SK-N-SH (cell line): Measurements from ENCODE around the gene LCE1C. TPM values are rescaled to one million over a fixed set of nuclear protein-coding genes. Genes with fewer than 3 reads are reported as not detected.

Experiments
- CTCF ChIA-PET: fragments of 300-600, 350-600 bp; formaldehyde crosslinking; extraction: SDS; loops from one replicate; lab custom pipeline; 2021; lab: Yijun Ruan, JAX
- POLR2A ChIA-PET: fragments of 350-600 bp; sonication (Branson Sonifier 250); formaldehyde crosslinking; extraction: SDS; loops from one replicate; lab custom pipeline; 2020; ENCODE audit warnings: antibody characterized with exemption, inconsistent platforms; lab: Yijun Ruan, JAX
- DNase-seq: peaks from one replicate; pipeline ENCODE4 v3.0.0; 2012
- H2AFZ ChIP-seq: fragments of 200-600 bp; sonication (generic); 2 replicates; pipeline ENCODE4 v1.8.1; 2016; ENCODE audit warnings: antibody characterized with exemption, mild to moderate bottlenecking, low read depth
- H3F3A ChIP-seq: fragments of 200-600 bp; sonication (generic); replicated peaks from 2 replicates; pipeline ENCODE3; 2016; ENCODE audit warnings: antibody characterized with exemption, mild to moderate bottlenecking; ENCODE audit not compliant: insufficient read depth
- H3K27ac ChIP-seq, 2 experiments: fragments of 200-500 bp in 1 of 2; fragments of 200-600 bp in 1 of 2; sonication (Bioruptor generic) in 1 of 2; sonication (generic), shearing (Covaris generic) in 1 of 2; 2 replicates each; pipeline versions ENCODE4 v1.5.1 to v1.6.1; 2014 to 2016; ENCODE audit warnings: low read depth in 2 of 2, inconsistent platforms in 1 of 2, low read length in 1 of 2, mild to moderate bottlenecking in 1 of 2, mixed read lengths in 1 of 2
- H3K27me3 ChIP-seq: fragments of 200-600 bp; sonication (generic), shearing (Covaris generic); 2 replicates; pipeline ENCODE4 v1.6.1; 2016; ENCODE audit warnings: mixed run types; ENCODE audit not compliant: insufficient read depth
- H3K36me3 ChIP-seq, 2 experiments: fragments of 200-500 bp in 1 of 2; fragments of 200-600 bp in 1 of 2; sonication (Bioruptor generic) in 1 of 2; sonication (generic) in 1 of 2; replicated peaks in 1 of 2; 2 replicates each; pipeline versions ENCODE3 to v1.5.1; 2014 to 2016; ENCODE audit warnings: low read length in 1 of 2, mild to moderate bottlenecking in 1 of 2; ENCODE audit not compliant: insufficient read depth in 2 of 2, control insufficient read depth in 1 of 2
- H3K4me1 ChIP-seq, 2 experiments: fragments of 200-500 bp in 1 of 2; fragments of 200-600 bp in 1 of 2; sonication (Bioruptor generic) in 1 of 2; sonication (generic), shearing (Covaris generic) in 1 of 2; 2 replicates each; pipeline versions ENCODE4 v1.5.1 to v1.6.1; 2014 to 2016; ENCODE audit warnings: low read depth in 1 of 2, low read length in 1 of 2, mixed run types in 1 of 2; ENCODE audit not compliant: insufficient read depth in 2 of 2, control insufficient read depth in 1 of 2
- H3K4me2 ChIP-seq: fragments of 200-600 bp; sonication (generic), shearing (Covaris generic); 2 replicates; pipeline ENCODE4 v1.6.1; 2017; ENCODE audit warnings: mixed run types
- H3K4me3 ChIP-seq, 2 experiments: fragments of 200-500 bp in 1 of 2; fragments of 200-600 bp in 1 of 2; sonication (Bioruptor generic) in 1 of 2; sonication (generic), shearing (Covaris generic) in 1 of 2; 2 replicates each; pipeline versions ENCODE4 v1.5.1 to v1.8.1; 2014 to 2016; ENCODE audit warnings: low read depth in 2 of 2, inconsistent platforms in 1 of 2, low read length in 1 of 2, mild to moderate bottlenecking in 1 of 2, mixed read lengths in 1 of 2, moderate library complexity in 1 of 2
- H3K79me2 ChIP-seq: fragments of 200-600 bp; sonication (generic); 2 replicates; pipeline ENCODE4 v1.8.1; 2017; ENCODE audit warnings: mild to moderate bottlenecking; ENCODE audit not compliant: insufficient read depth
- H3K9ac ChIP-seq: fragments of 200-600 bp; sonication (generic); 2 replicates; pipeline ENCODE4 v1.6.1; 2017; ENCODE audit warnings: mixed run types
- H3K9me2 ChIP-seq: fragments of 200-600 bp; sonication (generic); 2 replicates; pipeline ENCODE4 v1.6.1; 2017; ENCODE audit warnings: mixed run types
- H3K9me3 ChIP-seq: fragments of 200-600 bp; sonication (generic); 2 replicates; pipeline ENCODE4 v1.6.1; 2017; ENCODE audit warnings: mixed run types, mild to moderate bottlenecking, moderate library complexity
- H4K20me1 ChIP-seq: fragments of 200-600 bp; sonication (generic); 2 replicates; pipeline ENCODE4 v1.6.1; 2017; ENCODE audit warnings: mild to moderate bottlenecking, mixed run types; ENCODE audit not compliant: insufficient read depth
- EP300 ChIP-seq, 2 experiments: IDR thresholded peaks; 2 replicates each; pipeline versions ENCODE4 v1.4.0 to v1.6.1; 2012; ENCODE audit warnings: borderline replicate concordance in 1 of 2, low read depth in 1 of 2, low read length in 1 of 2
- EZH2phosphoT487 ChIP-seq: fragments of 200-600 bp; sonication (generic); IDR thresholded peaks from 2 replicates; pipeline ENCODE4 v1.6.1; 2017; ENCODE audit warnings: low read depth, mixed run types, mild to moderate bottlenecking, antibody characterized with exemption, moderate library complexity, borderline replicate concordance
- FOXJ3 ChIP-seq: sonication (generic); formaldehyde crosslinking; IDR thresholded peaks from 2 replicates; pipeline ENCODE4 v1.5.1; 2020; ENCODE audit warnings: mild to moderate bottlenecking, missing genetic modification reagents
- GATA2 ChIP-seq: sonication (generic); formaldehyde crosslinking; IDR thresholded peaks from 2 replicates; pipeline ENCODE4 v1.5.0; 2020; ENCODE audit warnings: mild to moderate bottlenecking, missing genetic modification reagents
- MEF2A ChIP-seq: IDR thresholded peaks from 2 replicates; pipeline ENCODE4 v1.4.0; 2012; ENCODE audit warnings: low read depth, borderline replicate concordance
- MXI1 ChIP-seq: IDR thresholded peaks from 2 replicates; pipeline ENCODE4 v1.6.1; 2012; ENCODE audit warnings: mild to moderate bottlenecking, low read depth, low read length, improper control_type of control experiment
- NFIC ChIP-seq: IDR thresholded peaks from 2 replicates; pipeline ENCODE4 v1.4.0; 2012; ENCODE audit warnings: borderline replicate concordance
- NRF1 ChIP-seq: IDR thresholded peaks from 2 replicates; pipeline ENCODE4 v1.6.1; 2012; ENCODE audit warnings: low read depth, mild to moderate bottlenecking, low read length
- POLR2AphosphoS5 ChIP-seq: IDR thresholded peaks from 2 replicates; pipeline ENCODE4 v1.6.1; 2012; ENCODE audit warnings: low read depth, low read length
- RAD21 ChIP-seq: IDR thresholded peaks from 2 replicates; pipeline ENCODE4 v1.6.1; 2012; ENCODE audit warnings: mild to moderate bottlenecking, low read length
- RCOR1 ChIP-seq: fragments of 150-350 bp; IDR thresholded peaks from 2 replicates; pipeline ENCODE4 v1.6.1; 2017; ENCODE audit warnings: antibody characterized with exemption, low read length
- RFX5 ChIP-seq: IDR thresholded peaks from 2 replicates; pipeline ENCODE4 v1.6.1; 2012; ENCODE audit warnings: mild to moderate bottlenecking, improper control_type of control experiment, low read length
- TCF12 ChIP-seq: IDR thresholded peaks from 2 replicates; pipeline ENCODE4 v1.4.0; 2012
- YY1 ChIP-seq: IDR thresholded peaks from 2 replicates; pipeline ENCODE4 v1.4.0; 2012; ENCODE audit warnings: low read depth, mild to moderate bottlenecking
- WGBS: methylation state at CpG from one replicate; pipeline ENCODE4 v1.1.6; 2017; ENCODE audit warnings: low lambda C conversion rate; 5-methylcytosine and 5-hydroxymethylcytosine counted together
- polyA plus RNA-seq, 3 experiments: library from polyadenylated mRNA; depleted of rRNA; stranded (reverse); fragments of >200 nt; gene quantifications; 2 replicates each; pipeline ENCODE4 v1.2.3, GENCODE V29; 2012
- TF ChIP-seq, protein P1 (sequence below): IDR thresholded peaks from 2 replicates; pipeline ENCODE4; 2012
- TF ChIP-seq, protein P2 (sequence below): fragments of 200-600 bp; sonication (generic); IDR thresholded peaks from 2 replicates; pipeline ENCODE4 v1.6.1; 2017; ENCODE audit warnings: antibody characterized with exemption, mild to moderate bottlenecking, moderate library complexity
- TF ChIP-seq, protein P3 (sequence below): IDR thresholded peaks from 2 replicates; pipeline ENCODE4 v1.4.0; 2012; ENCODE audit warnings: low read depth, borderline replicate concordance
- TF ChIP-seq, protein P4 (sequence below): IDR thresholded peaks from 2 replicates; pipeline ENCODE4 v1.4.0; 2012; ENCODE audit warnings: low read depth
- TF ChIP-seq, protein P5 (sequence below): fragments of 150-350 bp; IDR thresholded peaks from 2 replicates; pipeline ENCODE4 v1.6.1; 2016; ENCODE audit warnings: mild to moderate bottlenecking, low read depth, low read length
- TF ChIP-seq, protein P6 (sequence below): IDR thresholded peaks from 2 replicates; pipeline ENCODE4 v1.4.0; 2012; ENCODE audit warnings: low read depth, borderline replicate concordance

Gene LCE1C
- polyA plus RNA-seq, 1 of the 3 experiments (the other 2 are of a cell fraction) = not detected

DNA sequence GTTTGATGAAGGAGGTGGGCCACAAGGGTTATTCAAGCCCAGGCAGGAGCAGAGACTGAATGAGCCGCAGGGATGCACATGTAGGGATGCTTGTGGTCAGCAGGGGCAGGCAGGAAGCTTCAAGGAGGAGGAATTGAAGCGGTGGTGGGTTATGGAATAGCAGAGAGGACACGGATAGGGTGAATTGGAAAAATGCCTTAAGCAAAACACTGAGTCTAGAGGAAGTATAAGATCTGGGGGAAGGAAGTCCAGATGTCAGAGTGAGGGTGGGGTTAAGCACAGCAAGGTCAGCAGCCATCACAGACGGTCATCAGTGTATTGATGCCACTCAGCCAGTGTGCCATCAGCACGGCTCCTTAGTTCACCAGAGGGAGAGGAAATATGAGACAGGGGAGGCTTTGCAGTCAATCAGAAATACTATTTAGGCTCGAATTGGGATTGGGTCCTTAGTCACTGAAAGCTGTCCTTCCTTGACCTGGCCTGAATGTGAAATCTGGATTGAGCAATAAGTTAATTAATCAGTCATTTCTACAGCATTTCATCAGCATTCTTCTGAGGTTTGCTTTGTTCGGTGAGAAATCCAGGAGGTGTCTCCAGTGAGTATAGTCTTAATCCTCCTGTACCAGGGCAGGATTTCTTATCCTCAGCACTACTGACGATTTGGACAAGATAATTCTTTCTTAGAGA lies 37.5 kb downstream of the LCE1C start:
- no peaks in the 10 kb centered on the region for H3F3A ChIP-seq
- no peak overlapping the region for H2AFZ ChIP-seq
- no peaks in the 10 kb centered on the region for H3K36me3 ChIP-seq
- H3K9ac ChIP-seq = no peak overlapping the region
- no peaks in the 10 kb centered on the region for H3K9me2 ChIP-seq
- no peaks in the 10 kb centered on the region for H3K79me2 ChIP-seq
- H3K9me3 ChIP-seq = no peaks in the 10 kb centered on the region
- CTCF ChIA-PET = no interaction called here
- no peak overlapping the region for H3K4me3 ChIP-seq
- H3K27me3 ChIP-seq = no peaks in the 10 kb centered on the region
- POLR2A ChIA-PET = no interaction called here
- 3% methylated on average over 8 of the region's 8 CpGs for WGBS
- H3K4me2 ChIP-seq = no peak overlapping the region
- TF ChIP-seq, protein P1, sequence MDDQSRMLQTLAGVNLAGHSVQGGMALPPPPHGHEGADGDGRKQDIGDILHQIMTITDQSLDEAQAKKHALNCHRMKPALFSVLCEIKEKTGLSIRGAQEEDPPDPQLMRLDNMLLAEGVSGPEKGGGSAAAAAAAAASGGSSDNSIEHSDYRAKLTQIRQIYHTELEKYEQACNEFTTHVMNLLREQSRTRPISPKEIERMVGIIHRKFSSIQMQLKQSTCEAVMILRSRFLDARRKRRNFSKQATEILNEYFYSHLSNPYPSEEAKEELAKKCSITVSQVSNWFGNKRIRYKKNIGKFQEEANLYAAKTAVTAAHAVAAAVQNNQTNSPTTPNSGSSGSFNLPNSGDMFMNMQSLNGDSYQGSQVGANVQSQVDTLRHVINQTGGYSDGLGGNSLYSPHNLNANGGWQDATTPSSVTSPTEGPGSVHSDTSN = no peak
- TF ChIP-seq YY1 (no peak), MXI1 (no peak), FOXJ3 (CRISPR knock-in tag) (no peak), GATA2 (CRISPR knock-in tag) (no peak), NRF1 (no peak), EZH2phosphoT487 (no peak), POLR2AphosphoS5 (no peak), EP300 (IDR thresholded peaks at IDR 0.05; ENCODE audit: borderline replicate concordance in 1 of 2, low read depth in 1 of 2, low read length in 1 of 2) (no peak), RFX5 (no peak), MEF2A (no peak), TCF12 (no peak), NFIC (no peak), RCOR1 (no peak), RAD21 (no peak)
- TF ChIP-seq, protein P2, sequence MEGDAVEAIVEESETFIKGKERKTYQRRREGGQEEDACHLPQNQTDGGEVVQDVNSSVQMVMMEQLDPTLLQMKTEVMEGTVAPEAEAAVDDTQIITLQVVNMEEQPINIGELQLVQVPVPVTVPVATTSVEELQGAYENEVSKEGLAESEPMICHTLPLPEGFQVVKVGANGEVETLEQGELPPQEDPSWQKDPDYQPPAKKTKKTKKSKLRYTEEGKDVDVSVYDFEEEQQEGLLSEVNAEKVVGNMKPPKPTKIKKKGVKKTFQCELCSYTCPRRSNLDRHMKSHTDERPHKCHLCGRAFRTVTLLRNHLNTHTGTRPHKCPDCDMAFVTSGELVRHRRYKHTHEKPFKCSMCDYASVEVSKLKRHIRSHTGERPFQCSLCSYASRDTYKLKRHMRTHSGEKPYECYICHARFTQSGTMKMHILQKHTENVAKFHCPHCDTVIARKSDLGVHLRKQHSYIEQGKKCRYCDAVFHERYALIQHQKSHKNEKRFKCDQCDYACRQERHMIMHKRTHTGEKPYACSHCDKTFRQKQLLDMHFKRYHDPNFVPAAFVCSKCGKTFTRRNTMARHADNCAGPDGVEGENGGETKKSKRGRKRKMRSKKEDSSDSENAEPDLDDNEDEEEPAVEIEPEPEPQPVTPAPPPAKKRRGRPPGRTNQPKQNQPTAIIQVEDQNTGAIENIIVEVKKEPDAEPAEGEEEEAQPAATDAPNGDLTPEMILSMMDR = no peak
- TF ChIP-seq, protein P3, sequence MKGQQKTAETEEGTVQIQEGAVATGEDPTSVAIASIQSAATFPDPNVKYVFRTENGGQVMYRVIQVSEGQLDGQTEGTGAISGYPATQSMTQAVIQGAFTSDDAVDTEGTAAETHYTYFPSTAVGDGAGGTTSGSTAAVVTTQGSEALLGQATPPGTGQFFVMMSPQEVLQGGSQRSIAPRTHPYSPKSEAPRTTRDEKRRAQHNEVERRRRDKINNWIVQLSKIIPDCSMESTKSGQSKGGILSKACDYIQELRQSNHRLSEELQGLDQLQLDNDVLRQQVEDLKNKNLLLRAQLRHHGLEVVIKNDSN = no peak
- TF ChIP-seq, protein P4, sequence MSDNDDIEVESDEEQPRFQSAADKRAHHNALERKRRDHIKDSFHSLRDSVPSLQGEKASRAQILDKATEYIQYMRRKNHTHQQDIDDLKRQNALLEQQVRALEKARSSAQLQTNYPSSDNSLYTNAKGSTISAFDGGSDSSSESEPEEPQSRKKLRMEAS = no peak
- TF ChIP-seq, protein P5, sequence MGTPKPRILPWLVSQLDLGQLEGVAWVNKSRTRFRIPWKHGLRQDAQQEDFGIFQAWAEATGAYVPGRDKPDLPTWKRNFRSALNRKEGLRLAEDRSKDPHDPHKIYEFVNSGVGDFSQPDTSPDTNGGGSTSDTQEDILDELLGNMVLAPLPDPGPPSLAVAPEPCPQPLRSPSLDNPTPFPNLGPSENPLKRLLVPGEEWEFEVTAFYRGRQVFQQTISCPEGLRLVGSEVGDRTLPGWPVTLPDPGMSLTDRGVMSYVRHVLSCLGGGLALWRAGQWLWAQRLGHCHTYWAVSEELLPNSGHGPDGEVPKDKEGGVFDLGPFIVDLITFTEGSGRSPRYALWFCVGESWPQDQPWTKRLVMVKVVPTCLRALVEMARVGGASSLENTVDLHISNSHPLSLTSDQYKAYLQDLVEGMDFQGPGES = no peak
- TF ChIP-seq, protein P6, sequence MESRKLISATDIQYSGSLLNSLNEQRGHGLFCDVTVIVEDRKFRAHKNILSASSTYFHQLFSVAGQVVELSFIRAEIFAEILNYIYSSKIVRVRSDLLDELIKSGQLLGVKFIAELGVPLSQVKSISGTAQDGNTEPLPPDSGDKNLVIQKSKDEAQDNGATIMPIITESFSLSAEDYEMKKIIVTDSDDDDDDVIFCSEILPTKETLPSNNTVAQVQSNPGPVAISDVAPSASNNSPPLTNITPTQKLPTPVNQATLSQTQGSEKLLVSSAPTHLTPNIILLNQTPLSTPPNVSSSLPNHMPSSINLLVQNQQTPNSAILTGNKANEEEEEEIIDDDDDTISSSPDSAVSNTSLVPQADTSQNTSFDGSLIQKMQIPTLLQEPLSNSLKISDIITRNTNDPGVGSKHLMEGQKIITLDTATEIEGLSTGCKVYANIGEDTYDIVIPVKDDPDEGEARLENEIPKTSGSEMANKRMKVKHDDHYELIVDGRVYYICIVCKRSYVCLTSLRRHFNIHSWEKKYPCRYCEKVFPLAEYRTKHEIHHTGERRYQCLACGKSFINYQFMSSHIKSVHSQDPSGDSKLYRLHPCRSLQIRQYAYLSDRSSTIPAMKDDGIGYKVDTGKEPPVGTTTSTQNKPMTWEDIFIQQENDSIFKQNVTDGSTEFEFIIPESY = no peak
- TF ChIP-seq, all 33 proteins: peak for 0
- H4K20me1 ChIP-seq = no peaks in the 10 kb centered on the region
- no peak overlapping the region for H3K27ac ChIP-seq
- H3K4me1 ChIP-seq = no peaks in the 10 kb centered on the region
- DNase-seq = no peak
